Colonic mucosa (tissue), 4 donors: ENCODE measurements around the gene CREB3L1. TPM values are rescaled to one million over a fixed set of nuclear protein-coding genes. Genes with fewer than 3 reads are reported as not detected.

Experiments
- DNase-seq: peaks from one replicate; pipeline ENCODE4 v3.0.0-alpha.2; 2020
- H3K27ac ChIP-seq: fragments of 200-600 bp; one replicate; pipeline ENCODE4 v1.8.0; 2021
- H3K27me3 ChIP-seq: fragments of 200-600 bp; one replicate; pipeline ENCODE4 v1.8.0; 2021
- H3K36me3 ChIP-seq: fragments of 200-600 bp; one replicate; pipeline ENCODE4 v1.8.0; 2021
- H3K4me1 ChIP-seq: fragments of 200-600 bp; one replicate; pipeline ENCODE4 v1.8.0; 2021; ENCODE audit warnings: mild to moderate bottlenecking
- H3K4me3 ChIP-seq: fragments of 200-600 bp; one replicate; pipeline ENCODE4 v1.8.0; 2021
- H3K9ac ChIP-seq, 2 donors: one replicate each; pipeline ENCODE4 v1.7.0; 2013; ENCODE audit warnings: control low read depth in 2 of 2, low read depth in 2 of 2, low read length in 2 of 2
- H3K9me3 ChIP-seq: fragments of 200-600 bp; one replicate; pipeline ENCODE4 v1.8.0; 2021
- intact Hi-C: fragments of 100-400 bp; cut with DNase I; formaldehyde crosslinking; loops from one replicate; pipeline ENCODE4 v1.14.1; 2022
- total RNA-seq, 2 donors: library from RNA; stranded (reverse); fragmentation: NEBNext Ultra II Directional in 1 of 2; extraction: Animal tissue kit (Norgen Biotek cat#: 25700) in 1 of 2; gene quantifications; one replicate each; pipeline ENCODE4 v1.2.1, GENCODE V29; 2021
- TF ChIP-seq, protein P1 (sequence below): fragments of 200-600 bp; IDR thresholded peaks from one replicate; pipeline ENCODE4 v1.8.0; 2022; ENCODE audit warnings: antibody characterized with exemption, mild to moderate bottlenecking
- donor health status: healthy.
- donor health status: DM: no; HTN: no; CAD: no.
- donor health status: DM: no; HTN: no; CAD: no.

Gene CREB3L1
- total RNA-seq, 2 donors from 2014 or later: 143 to 150 TPM

DNA sequence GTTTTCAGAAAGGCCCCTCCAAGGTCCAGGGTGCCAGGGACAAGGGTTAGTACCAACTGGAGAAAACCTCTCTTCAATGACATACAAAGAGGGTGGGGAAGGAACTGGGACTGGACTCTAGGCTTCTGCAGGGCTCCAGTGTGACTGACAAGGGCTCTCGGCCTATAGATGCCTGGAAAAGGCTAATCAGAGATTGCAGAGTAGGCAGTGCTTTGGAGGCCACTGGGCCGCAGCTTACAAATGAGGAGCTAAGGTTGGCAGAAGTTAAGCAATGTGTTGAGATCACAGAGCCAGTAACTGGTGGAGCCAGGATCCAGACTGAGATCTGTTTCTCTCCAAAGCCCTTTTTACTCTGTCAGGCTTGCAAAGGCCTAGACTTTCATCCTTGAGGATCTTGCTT is 62.4 kb downstream of the CREB3L1 start:
- TF ChIP-seq, protein P1, sequence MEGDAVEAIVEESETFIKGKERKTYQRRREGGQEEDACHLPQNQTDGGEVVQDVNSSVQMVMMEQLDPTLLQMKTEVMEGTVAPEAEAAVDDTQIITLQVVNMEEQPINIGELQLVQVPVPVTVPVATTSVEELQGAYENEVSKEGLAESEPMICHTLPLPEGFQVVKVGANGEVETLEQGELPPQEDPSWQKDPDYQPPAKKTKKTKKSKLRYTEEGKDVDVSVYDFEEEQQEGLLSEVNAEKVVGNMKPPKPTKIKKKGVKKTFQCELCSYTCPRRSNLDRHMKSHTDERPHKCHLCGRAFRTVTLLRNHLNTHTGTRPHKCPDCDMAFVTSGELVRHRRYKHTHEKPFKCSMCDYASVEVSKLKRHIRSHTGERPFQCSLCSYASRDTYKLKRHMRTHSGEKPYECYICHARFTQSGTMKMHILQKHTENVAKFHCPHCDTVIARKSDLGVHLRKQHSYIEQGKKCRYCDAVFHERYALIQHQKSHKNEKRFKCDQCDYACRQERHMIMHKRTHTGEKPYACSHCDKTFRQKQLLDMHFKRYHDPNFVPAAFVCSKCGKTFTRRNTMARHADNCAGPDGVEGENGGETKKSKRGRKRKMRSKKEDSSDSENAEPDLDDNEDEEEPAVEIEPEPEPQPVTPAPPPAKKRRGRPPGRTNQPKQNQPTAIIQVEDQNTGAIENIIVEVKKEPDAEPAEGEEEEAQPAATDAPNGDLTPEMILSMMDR: no peak
- no peak overlapping the region for H3K27ac ChIP-seq
- H3K9me3 ChIP-seq: no peaks in the 10 kb centered on the region
- H3K36me3 ChIP-seq: no peaks in the 10 kb centered on the region
- H3K9ac ChIP-seq: no peak overlapping the region
- intact Hi-C loops: no loop called here
- no peak for DNase-seq
- H3K27me3 ChIP-seq: no peaks in the 10 kb centered on the region
- no peaks in the 10 kb centered on the region for H3K4me1 ChIP-seq
- H3K4me3 ChIP-seq: no peak overlapping the region

DNA sequence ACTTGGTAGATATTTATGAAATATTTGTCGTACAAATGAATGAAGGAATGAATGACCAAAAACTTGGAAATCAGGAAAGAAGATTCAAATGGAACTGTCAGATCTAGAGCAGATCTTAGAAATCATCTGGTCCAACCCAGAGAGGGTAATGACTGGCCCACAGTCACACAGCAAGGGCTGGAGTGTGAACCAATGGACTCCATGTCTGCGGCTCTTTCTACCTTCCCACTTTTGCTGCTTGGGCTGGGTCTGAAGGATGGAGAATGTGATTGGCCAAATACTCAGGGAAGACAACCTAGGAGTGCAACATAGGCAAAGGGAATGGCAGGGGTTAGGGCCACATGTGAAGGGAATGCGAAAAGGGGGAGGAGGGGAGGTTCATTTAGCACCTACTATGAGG is 64.0 kb downstream of the CREB3L1 start:
- Histone ChIP-seq H3K9me3 (no peaks in the 10 kb centered on the region), H3K27ac (no peak overlapping the region), H3K4me1 (no peaks in the 10 kb centered on the region), H3K27me3 (no peaks in the 10 kb centered on the region), H3K36me3 (no peaks in the 10 kb centered on the region), H3K9ac (no peak overlapping the region), H3K4me3 (no peak overlapping the region)
- intact Hi-C loops: no loop called here
- TF ChIP-seq, protein P1: no peak
- DNase-seq: no peak

DNA sequence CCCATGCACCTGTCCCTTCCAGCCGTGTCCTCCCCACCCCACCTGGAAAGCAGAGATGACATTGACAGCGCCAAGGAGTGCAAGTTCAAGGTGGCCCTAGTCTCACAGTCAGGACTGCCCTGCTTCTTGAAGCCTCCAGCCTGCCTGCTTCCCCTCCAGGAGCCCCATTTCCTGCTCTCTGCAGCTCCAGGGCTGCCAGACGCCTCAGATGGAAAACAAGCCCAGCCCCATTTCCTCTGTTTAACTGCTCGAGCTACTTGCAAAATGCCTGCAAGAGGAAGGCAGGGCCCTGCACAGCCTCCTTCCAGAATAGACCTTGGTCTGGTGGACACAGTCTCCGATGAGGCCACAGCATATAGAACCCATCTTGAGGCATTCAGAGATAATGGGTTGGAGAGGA is 64.8 kb downstream of the CREB3L1 start:
- no peak overlapping the region for H3K27ac ChIP-seq

DNA sequence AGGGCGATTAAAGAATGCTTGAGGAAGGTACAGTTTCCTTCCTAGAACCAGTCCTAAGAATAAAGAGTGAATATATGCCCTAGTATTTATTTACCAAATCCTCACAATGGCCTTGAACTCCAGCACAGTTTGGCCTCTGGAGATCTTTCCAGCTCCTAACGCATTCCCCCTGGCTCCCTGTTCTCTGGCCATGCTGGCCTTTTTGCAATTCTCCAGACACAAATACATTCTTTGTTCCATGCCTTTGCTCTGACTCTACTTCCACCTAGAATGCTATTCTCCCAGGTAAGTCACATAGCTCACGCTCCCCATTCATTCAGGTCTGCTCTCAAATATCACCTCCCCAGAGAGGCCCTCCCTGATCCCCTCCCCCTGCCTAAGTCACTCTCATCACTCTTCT is 66.1 kb downstream of the CREB3L1 start:
- Histone ChIP-seq H3K27ac (no peak overlapping the region), H3K4me1 (no peaks in the 10 kb centered on the region), H3K4me3 (no peak overlapping the region), H3K27me3 (no peaks in the 10 kb centered on the region), H3K36me3 (no peaks in the 10 kb centered on the region), H3K9ac (no peak overlapping the region), H3K9me3 (no peaks in the 10 kb centered on the region)
- intact Hi-C loops: no loop called here
- DNase-seq: no peak
- TF ChIP-seq, protein P1: no peak

More for the DNA sequence above, 64.8 kb downstream of the CREB3L1 start:
- no peaks in the 10 kb centered on the region for H3K36me3 ChIP-seq
- no peak for DNase-seq
- intact Hi-C loops: no loop called here
- H3K4me3 ChIP-seq: no peak overlapping the region
- H3K9me3 ChIP-seq: no peaks in the 10 kb centered on the region
- no peaks in the 10 kb centered on the region for H3K4me1 ChIP-seq
- no peaks in the 10 kb centered on the region for H3K27me3 ChIP-seq
- peak overlapping the region in 1 of 2 donors; percentile 14 for H3K9ac ChIP-seq
- TF ChIP-seq, protein P1: no peak

DNA sequence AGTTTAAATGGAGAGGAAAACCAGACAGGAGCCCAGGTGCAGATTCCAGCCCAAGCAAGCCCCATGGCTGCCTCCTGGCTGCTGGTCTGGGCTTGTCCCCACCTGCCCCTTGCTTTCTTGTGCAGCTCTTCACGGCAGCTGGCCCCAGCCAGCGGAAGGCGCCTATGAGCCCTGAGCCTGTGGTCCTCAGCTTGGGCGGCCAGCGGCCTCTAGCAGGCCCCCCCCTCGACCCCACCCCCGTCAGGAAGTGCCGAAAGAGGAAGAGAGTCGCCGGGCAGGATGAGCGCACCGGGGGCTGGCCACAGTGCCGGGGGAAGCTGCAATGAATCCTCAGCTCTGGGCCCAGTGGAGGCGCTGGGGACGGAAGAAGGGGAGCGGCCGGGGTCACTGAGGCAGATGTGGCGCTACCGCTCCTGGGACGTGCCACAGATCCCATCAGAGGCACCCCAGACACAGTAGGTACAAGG is 67.7 kb downstream of the CREB3L1 start:
- DNase-seq: no peak
- H3K36me3 ChIP-seq: no peaks in the 10 kb centered on the region
- H3K4me3 ChIP-seq: peak overlapping the region; percentile 26
- intact Hi-C loops: no loop called here
- peak overlapping the region; percentile 16 to 32 for H3K9ac ChIP-seq
- H3K27ac ChIP-seq: peak overlapping the region; percentile 4
- no peaks in the 10 kb centered on the region for H3K27me3 ChIP-seq
- peaks cover 8% of the 10 kb centered on the region for H3K4me1 ChIP-seq
- no peaks in the 10 kb centered on the region for H3K9me3 ChIP-seq
- TF ChIP-seq, protein P1: no peak
